HG03378 (cell line): ENCODE results near the gene ZDHHC20.
"Not testable (repeated sequence)": the region's sequence is repeated elsewhere in the genome, so short reads cannot be mapped to it uniquely, and the experiment has no call there.

ENCODE experiments used
- ATAC-seq: cut with Tn5 transposase; IDR thresholded peaks from one replicate; pipeline ENCODE4 v1.9.1; 2021; ENCODE audit warnings: mild to moderate bottlenecking, moderate library complexity; ENCODE audit not compliant: unreplicated experiment

The ZDHHC20 gene

DNA sequence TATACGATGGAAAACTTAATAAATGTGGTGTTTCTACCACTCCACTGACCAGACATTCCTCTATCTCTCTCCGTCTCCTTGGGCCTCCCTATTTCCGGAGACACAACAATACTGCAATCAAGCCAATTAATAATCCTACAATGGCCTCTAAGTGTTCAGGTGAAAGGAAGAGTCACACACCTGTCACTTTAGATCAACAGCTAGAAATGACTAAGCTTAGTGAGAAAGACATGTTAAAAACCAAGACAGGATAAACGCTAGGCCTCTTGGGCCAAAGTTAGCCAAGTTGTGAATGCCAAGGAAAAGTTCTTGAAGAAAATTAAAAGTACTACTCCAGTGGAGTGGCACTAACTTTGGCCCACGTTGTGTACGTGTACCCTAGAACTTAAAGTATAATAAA, 22.5 kb downstream of the ZDHHC20 start:
- peak; percentile 13 for ATAC-seq

DNA sequence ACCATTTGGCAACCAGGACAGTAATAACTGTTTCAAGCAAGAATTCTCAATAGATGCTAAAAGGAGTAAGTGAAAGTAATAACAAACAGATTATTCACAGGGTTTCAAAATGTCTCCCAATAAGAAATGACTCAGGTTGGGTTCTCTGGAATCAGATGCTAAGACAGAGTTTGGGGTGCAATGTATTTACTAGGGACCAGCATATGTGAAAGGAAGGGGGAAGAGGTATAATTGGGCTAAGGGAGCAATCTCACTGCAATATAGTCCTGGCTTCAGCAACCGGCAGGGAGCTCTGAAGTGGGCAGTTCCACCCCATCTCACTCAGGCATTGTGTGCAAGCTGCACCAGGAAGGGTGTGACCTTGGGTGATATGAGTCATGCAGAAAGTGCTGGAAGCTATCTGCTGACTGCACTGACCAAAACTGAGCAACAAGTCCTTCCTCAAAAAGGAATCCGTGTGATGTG, 23.4 kb downstream of the ZDHHC20 start:
- ATAC-seq = peak; percentile 97

DNA sequence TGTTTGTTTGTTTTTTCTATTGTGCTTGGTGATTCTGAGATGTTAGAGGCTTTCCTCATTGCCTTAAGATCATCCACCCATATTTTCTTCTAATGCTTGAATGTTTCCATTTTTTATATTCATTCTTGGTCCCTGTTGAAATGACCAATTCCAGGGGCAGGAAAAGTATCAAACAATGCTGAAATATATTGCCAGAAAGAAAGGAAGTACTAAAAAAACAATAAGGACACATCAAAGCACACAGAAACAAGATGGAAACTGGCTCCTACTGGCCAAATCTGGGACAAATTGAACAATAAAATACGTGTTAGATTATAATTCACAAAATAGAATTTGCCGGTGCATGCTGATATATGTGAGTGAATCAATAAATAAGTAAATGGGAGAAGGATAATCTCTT, 23.9 kb downstream of the ZDHHC20 start:
- no peak for ATAC-seq

DNA sequence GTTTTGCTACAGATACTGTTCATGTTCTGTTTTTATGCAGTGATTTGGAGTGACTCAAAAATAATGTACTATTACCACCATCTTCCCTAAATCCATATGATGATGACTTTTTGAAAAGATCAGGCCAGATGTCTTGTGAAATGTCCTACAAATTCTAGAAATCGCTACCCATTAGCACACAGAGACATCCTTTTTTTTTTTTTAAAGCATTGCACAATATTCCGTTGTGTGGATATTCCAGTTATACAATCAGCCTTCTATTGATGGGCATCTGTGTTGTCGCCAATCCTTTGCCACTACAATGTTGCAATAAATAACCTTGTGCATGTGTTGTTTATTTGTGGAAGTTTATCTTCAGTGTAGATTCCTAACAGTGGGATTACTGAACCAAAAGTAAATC, 24.5 kb downstream of the ZDHHC20 start:
- ATAC-seq = no peak

DNA sequence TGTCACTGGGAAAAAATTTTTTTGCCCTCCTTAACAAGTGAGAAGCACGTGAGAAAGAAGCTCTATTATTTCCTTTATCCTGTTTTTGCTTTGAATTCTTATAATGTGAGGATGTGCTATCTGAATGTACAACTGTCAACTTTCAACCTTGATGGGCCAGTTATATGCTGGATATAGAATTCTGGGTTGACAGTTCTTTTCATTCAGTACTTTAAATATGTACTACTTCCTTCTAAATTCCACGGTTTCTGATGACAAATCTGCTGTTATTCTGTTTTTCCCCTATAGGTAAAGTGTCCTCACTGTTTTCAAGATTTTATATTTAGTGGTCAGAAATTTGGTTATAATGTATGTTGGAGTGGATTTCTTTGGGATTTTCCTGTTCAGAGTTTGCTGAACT, 29.9 kb downstream of the ZDHHC20 start:
- no peak for ATAC-seq

DNA sequence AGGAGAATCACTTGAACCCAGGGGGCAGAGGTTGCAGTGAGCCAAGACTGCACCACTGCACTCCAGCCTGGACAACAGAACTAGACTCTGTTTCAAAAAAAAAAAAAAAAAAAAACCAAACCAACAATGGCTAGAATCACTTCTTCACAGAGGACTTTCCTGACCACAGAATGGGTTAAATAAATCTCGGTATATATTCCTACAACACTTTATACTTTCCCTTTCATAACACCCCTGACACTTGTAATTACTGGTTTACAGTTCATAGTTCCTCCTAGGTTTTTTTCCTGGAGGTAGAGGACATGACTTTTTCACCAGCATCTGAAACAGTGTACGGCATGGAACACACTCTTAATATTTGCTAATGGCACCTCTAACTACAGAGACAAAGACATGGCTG, 31.4 kb downstream of the ZDHHC20 start:
- ATAC-seq = no peak

DNA sequence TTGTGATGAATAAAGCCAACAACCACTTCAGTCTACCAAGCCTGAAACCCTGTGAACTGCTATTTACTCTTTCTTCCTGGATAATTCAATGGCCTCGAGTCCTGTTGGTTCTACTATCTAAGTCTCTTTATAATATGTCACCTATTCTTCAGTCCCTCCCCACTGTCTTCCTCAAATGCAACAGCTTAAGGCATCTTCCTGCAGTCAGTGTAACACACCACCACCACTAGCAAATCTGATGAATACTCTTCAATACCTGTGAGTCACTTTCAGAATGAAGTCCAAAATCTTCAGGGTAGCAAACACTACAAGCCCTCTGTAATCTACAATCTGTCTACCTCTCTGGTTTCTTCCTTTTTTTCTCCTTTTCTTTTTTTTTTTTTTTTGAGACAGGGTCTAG, 32.9 kb downstream of the ZDHHC20 start:
- ATAC-seq = no peak

DNA sequence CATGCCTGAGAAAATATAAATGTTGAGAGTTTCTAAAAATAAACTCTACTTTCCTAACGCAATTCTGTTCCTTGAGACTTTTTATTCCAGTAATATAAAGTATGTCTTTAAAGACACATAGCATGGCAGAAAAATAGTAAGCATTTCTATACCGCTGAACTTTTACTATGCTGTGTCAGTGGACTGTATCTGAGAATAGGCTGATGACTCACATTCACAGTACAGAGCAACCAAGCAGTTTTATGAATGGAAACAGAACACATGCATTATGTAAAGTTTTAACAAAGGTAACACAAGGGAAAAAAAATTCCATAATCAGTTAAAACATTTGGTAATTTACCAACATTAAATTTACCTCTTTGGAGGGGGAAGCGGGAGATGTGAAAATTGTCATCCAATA, 38.4 kb downstream of the ZDHHC20 start:
- no peak for ATAC-seq

DNA sequence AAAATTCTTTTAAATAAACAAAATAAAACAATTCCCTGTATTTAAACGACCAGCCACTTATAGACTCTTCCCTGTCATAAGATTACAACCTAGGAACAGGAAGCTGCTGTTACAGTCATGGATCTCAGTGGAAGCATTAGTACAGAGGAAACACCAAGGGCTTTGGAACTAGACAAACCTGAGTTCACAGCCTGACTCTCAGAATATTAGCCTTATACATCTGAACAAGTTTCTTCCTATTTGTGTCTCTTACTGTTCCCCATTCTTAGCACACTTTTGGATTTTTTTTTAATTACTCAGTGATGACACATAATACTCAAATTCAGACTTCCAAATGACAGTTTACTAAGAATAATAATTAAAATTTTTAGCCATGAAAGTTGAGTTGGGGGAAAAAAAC, 46.1 kb downstream of the ZDHHC20 start:
- no peak for ATAC-seq

DNA sequence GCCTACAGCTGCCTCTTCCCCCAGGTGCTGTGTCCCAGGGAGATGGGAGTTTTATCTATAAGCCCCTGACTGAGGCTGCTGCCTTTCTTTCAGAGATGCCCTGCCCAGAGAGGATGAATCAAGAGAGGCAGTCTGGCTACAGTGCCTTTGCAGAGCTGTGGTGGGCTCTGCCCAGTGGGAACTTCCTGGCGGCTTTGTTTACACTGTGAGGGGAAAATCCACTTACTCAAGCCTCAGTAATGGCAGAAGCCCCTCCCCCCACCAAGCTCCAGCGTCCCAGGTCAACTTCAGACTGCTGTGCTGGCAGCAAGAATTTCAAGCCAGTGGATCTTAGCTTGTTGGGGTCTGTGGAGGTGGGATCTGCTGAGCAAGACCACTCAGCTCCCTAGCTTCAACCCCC, 48.6 kb downstream of the ZDHHC20 start:
- ATAC-seq = not testable (repeated sequence)

DNA sequence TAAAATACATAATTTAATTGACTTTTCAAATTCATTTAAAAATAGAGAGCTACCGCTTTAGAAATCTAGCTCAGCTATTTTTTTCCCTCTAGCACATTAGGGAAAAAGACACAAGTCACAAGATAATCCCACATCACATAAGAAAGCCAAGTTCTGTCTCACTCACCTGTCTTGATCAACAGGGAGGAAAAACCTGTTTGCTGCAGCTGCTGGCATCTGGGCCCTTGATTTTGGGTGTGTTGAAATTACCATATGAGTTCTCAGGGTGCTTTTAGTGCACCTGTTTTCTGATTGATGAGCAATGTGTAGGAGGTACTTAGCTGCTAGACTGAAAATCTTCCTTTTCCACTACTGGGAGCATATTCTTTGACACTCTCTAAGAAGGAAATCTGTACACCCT, 53.8 kb downstream of the ZDHHC20 start:
- no peak for ATAC-seq

DNA sequence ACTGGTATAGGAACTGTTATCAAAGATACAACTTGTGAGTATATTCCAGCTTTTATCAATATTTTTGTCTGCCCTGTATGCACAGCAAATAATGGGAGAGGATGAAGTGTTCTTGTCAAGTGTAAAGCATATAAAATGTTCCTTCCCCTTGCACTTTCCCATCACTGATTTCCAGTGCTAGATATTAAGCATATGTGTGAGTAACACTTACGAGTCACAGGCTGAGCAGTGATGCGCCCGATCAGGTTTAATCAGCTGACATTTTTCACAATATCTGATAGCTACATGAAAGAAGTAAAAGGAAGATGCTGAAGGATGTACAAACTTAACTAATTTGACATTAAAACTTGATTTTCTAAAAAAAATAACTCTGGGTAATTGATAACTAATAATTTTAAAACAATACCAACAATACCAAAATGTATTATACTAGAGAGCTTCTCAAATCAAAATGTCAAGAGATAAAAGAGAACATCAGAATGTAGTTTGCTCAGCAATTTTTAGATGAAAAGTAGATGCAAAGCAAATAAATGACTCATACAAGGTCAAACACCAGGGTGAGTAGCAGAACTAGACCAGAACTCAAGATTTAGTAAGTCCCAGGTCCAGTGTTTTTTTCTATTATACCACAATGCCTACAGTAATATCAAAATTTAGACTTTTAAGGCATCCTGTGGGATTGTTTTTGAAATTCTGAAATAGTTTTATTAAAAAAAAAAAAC, 56.4 kb downstream of the ZDHHC20 start:
- no peak for ATAC-seq

DNA sequence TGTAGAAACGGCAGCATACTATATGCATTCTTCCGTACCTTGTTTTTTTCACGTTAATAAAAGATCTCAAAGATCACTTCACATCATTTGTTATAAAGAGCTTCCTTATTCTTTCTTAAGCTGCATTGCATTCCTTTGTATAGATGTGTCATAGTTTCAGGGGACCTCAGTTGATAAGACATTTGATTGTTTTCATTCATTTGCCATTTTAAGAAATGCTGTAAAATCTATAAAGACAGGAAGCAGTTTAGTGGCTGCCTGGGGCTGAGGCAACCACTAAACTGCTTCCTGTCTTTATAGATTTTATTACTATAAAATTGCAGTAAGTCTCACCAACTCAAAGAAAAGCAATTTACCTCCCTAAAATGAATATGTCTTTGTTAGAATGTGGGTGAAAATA, 59.4 kb downstream of the ZDHHC20 start:
- ATAC-seq = no peak

DNA sequence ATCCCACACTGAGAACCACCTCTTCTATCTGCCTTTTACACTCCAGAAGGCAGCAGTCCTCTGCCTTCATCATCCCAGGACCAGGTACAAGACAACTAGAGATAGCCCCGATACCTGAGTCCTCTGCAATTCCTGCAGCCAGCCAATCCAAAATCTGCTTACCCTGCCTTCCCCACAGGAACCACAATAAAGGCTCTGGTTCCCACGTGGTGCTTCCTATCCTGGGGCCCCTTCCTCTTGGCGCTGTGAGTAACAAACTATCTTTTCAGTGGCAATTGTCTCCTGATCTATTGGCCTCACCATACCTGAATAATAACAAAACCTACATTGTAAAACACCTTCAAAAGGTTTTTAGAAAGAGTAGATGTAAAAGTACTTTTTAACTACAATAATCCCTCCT, 63.1 kb downstream of the ZDHHC20 start:
- ATAC-seq = no peak

DNA sequence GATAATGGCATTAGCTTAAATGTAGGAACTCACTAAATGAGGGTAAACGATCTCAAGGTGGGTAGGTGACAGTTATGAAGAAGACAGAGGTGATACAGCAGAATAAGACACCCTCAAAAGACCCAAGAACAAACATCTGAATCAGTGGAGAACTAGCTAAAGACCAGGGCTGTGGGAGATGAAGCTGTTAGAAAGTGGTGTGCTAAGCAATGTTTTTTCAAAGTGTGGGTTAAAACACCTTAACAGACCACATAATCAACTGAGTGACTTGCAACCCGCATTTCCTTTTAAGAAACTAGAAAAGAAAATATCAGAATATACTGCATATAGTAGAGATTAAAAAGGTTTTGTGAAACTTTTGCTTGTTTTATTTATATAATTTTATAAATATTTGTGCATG, 70.0 kb downstream of the ZDHHC20 start:
- ATAC-seq = no peak

DNA sequence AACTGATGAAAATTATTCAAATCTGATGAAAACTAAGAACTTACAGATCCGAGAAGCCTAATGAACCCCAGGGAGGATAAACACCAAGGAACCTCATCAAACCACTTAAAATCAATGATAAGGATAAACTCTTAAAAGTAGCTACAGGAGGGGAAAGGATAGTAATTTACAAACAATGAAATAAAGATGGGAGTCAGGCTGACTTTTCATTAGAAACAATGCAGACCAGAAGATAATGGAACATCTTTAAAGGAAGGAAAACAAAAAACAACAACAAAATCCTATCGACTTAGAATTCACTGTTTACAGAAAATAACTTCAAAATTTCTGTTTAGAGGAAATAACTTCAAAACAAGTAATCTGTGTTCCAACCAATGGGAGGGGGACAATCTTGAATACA, 73.4 kb downstream of the ZDHHC20 start:
- no peak for ATAC-seq

DNA sequence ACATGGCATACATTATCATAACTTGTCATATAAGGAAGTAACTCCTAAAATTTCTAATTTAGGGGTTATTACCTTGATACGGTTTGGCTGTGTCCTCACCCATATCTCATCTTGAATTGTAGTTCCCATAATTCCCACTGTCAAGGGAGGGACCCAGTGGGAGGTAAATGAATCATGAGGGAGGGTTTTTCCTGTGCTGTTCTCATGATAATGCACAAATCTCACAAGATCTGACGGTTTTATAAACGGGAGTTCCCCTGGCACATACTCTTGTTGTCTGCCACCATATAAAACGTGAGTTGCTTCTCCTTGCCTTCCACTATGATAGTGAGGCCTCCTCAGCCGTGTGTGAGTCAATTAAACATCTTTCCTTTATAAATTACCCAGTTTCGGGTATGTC, 76.0 kb downstream of the ZDHHC20 start:
- no peak for ATAC-seq

DNA sequence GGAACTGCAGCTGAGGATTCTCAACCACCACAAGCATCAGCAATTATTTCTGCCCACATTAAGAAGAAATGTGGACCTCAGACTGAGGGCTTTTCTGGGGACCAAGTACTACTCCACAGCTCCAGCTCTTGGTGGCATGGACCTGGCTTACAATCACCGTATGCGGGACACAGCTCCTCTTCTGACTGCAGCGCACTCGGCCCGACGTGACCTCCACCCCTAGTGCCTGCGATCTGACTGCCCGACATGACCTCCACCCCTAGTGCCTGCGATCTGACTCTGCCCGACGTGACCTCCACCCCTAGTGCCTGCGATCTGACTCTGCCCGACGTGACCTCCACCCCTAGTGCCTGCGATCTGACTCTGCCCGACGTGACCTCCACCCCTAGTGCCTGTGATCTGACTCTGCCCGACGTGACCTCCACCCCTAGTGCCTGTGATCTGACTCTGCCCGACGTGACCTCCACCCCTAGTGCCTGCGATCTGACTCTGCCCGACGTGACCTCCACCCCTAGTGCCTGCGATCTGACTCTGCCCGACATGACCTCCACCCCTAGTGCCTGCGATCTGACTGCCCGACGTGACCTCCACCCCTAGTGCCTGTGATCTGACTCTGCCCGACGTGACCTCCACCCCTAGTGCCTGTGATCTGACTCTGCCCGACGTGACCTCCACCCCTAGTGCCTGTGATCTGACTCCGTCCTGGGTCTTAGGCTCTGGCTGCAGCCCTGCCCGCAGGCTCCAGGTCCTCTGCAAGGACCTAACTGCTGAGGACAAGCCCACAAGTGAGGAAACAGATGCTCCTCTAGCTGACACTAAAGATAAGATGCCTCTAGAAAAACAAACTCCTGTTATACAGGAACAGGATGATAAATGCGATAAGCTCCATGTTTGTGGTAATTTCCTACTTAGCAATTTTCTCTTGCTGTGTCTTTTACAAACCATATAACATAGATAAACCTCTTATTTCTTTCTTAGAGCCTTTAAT, 81.8 kb downstream of the ZDHHC20 start:
- ATAC-seq = not testable (repeated sequence)

DNA sequence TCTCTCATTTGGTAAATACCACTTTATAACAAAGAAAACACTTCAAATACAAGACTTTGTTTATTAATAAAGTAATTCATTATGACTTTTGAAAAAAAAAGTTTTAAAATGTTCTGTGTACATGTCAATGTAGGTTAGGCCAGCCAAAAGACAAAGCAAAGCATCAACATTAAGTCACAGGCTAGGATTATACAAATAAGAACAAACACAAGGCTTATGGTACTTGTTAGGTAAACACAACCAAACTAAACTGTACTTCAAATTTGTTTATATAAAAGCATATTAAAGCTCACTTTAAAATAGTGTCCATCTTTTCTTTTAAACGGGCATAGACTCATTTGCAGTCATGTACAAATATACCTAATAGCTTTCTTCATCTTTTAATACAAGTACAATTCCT, 86.6 kb downstream of the ZDHHC20 start:
- no peak for ATAC-seq

DNA sequence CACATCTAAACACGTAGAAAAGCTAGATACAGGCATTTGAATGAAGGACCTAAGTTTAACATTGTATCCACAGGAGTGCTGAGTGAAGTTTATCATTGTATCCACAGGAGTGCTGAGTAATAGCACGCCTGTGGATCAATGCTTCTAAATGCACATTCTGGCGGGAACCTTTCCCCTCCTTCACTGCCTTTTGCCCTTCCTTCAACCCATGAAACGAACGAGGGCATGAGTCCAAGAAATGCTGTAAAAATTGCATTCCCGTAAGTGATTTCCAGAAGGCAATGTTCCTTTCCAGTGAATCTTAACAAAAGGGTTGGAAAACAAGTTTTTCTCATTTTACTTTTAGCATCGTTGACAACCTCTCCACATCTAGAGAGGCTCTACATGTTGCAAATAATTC, 88.1 kb downstream of the ZDHHC20 start:
- no peak for ATAC-seq

DNA sequence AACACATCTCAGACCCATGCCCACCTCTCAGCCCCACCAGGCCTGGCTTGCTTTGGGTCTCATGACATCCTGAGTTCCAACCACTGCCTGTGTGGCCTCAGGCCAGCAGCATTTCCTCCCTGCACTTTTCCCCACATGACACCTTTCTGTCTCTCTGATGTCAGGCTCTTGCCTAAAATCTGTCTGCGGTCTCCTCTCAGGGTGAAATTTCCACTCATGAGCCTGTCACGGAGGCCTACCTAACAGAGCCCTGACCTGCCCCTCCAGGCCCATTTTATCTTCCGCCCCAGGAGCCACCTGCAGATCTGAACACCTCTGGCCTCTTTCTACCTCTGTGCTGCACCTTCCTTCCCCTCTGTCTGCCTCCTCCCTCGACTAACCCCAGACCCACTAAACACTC, 93.5 kb downstream of the ZDHHC20 start:
- no peak for ATAC-seq

DNA sequence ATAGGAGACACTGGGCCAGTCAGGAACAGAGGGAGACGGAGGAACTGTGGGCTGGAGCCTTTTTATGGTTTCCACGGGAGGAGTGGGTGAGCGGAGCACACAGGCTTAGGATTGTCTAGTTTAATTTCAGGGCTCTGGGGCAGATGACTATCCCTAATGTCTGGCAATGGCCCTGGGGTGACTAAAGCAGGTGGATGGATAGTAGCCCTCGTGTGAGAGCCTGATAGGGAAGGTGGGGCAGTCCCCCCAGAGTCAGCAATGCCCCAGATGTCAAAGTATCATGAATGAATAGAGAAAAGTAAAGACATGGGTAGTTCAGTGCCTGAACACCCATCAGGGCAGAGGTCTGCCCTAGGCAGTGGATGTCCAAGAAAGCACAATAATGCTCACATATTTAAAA, 94.2 kb downstream of the ZDHHC20 start:
- ATAC-seq = no peak
